HG02610 (cell line): ENCODE data around the gene PGGT1B.
"Not testable (repeated sequence)": the region's sequence is repeated elsewhere in the genome, so short reads cannot be mapped to it uniquely, and the experiment has no call there.

Experiments used
- ATAC-seq: cut with Tn5 transposase; IDR thresholded peaks from one replicate; pipeline ENCODE4 v1.9.1; 2021; ENCODE audit warnings: mild to moderate bottlenecking, moderate library complexity; ENCODE audit not compliant: unreplicated experiment

PGGT1B gene

DNA sequence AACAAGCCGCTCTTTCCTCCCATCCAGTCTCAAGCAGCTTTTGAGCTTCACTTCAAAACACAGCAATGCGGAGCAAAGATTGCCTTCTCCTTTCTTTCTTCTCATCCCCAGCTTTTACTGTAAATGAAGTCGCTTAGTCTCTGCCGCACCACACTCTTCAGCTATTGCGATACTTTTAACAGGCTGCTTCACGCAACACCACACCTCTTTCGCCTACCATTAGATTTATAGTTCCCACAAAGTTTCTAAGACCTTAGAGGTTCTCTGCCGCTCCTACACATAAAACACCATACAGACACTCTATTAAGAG is 711 bp downstream of the PGGT1B start:
- peak; percentile 36 for ATAC-seq

- ATAC-seq: no peak
Observed at GRCh38 chr5:115260248-115260647, 2.4 kb downstream of the PGGT1B start.

DNA sequence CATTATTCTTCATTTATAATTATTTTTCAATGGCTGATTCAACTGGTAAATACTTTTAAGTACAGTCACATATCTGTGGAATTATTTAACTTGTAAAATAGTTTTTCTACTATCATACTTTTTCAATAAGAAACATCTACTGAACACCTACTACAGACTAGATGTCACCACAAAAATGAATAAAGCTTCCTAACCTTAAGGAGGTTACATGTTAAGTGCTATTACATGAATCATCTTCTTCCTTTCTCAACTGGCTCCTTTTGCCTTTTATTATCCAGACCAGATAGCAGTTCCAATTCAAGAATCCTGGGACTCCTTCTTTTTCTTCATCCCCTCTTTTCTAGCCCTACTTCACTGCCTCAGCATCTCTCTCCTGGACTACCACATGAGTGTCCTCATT is 4.7 kb downstream of the PGGT1B start:
- no peak for ATAC-seq

GRCh38 chr5:115249379-115249778 is 13.3 kb downstream of the PGGT1B start:
- not testable (repeated sequence) for ATAC-seq

- ATAC-seq: peak; percentile 46
Observed at GRCh38 chr5:115246361-115246991, 16.2 kb downstream of the PGGT1B start.

GRCh38 chr5:115243412-115243811 is 19.3 kb downstream of the PGGT1B start:
- ATAC-seq: peak; percentile 90

DNA sequence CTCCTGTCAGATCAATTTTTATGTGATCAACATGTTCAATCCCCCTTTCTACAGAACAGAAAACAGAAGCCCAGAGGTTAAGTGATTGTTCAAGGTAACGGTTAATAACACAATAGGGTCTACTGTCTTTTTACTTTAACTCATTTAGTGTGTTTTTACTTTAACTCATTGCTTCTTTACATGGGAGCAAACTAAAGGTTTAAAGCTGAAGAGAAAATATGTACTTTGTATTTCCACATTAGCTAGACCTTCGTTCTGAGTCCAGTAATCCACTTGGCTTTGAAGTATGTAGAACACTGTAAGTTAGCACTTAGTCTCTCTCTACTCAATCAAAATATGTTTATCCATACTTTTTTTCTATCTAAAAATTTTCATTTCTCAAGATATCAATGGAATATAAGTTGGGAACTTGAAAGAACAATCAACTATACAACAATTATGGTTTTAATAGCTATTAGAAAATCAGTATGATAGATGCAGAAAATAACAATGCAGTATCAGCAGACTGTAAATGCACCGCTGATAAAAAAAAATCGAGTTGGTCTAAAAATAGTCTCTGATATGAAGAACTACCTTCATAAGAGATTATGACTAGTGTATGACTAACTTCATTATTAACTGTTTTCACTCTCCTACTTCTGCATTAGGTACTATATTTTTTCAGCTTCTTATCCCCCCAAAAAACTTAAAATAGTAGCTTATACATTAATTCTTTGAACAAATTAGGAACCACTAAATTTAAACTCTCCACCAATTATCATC is 20.6 kb downstream of the PGGT1B start:
- no peak for ATAC-seq

GRCh38 chr5:115237066-115237465 is 25.6 kb downstream of the PGGT1B start:
- ATAC-seq: no peak

- no peak for ATAC-seq
Observed at GRCh38 chr5:115236599-115236998, 26.1 kb downstream of the PGGT1B start.

DNA sequence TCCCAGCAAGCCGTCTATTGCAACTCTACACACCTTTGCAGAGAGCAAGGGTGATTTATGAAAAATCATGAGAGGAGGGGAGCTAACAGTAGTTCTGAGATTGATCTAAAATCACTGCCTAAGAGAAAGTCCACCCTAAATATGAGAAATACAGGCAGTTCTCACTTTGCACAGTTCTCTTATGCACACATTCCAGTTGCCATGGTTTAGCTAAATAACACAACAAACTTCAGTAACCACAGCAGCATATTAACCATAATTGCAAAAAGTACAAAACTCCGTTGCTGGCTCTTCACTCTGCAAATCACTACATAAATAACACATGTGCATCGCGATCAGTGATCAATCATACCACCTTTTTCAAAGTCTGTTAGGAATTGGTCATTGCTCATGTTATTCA is 31.1 kb downstream of the PGGT1B start:
- ATAC-seq: no peak

DNA sequence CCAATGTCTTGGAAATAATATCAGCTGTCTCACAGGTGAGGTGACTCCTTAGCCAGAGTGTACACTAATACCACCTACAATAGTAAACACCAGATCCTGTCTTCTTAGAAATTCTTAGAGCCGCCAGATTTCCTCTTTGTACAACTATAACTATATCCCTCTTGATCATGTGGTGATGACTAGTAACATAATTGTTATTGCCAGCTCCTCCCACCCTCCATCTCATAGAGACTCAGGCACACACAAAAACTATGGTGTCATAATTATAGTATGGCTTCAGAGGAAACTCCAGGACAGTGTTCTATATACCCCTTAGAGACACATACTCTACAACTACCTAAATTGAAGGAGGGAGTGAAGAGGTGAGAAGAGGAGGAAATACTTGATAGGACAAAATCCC is 33.1 kb downstream of the PGGT1B start:
- no peak for ATAC-seq

DNA sequence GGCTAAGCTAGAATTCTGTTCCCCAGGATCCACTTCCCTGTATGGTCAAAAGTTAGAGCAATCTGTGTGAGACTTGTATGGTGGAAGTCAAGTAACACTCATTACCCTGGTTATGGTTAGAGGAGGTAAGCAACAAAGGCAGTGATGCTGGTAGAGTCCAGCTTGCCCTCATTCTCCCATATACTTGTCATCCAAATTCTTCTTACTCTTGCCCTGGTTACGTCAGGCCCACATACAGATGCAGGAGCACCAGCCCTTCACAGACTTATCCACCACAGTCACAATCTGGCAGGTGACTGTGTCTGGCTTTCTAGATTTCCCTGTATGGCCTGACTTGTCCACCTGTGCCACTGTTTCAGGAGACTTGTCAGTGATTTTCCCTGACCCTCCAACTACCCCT is 35.4 kb downstream of the PGGT1B start:
- no peak for ATAC-seq

DNA sequence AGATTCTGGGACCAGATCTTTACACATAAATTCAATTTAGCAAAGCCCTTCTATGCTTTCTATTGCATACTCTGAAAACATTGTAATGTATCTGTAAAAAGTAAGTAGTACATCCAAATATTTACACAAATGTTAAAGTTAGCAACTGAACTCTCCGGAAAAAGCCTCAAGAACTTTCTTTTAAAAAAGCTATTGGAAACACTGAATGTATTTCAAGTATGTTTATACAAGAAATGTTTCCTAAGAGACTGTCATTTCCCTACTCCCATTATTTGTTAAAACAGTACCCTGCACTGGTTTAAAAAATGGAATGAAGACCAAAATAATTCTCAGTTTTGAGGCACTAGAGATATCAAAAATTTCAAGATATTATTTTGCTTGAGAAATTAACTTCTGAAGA is 48.1 kb downstream of the PGGT1B start:
- ATAC-seq: no peak

DNA sequence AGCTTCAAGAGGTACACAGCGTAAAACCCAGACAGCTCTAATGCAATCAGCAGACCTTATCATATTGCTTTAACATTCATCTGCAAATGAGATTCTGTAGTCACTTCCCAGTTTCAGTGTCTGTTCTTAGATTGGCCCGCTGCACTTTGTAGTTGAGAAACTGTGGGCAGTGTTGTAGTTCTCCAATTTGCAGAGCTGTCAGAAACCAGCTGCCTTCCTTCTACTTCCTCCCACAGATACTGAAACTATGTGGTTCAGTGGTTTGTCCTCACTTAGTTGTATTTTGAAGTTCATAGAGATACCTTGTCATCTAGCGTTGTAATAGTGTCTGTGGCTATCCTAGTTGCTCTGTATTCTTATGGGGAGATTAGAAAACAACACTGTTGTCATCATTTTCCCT is 53.4 kb downstream of the PGGT1B start:
- ATAC-seq: peak; percentile 99

DNA sequence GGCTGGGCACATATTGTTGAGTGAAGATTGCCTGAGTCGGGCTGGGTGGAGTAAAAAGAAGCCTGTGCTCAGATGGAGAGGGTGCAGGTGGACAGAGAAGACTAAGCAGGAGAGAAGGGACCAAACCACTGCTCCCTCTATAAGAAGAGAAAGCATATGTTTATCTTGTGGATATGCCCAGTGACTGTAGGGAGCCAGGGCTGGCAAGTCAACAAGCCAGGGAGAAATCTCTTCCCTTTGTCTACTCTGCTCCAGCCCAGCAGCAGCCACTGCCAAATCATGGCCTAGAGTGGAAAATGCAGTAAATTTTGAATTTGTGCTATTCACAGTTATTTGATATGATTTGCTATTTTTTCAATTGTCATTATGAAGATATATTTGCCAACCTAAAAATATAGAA is 59.7 kb downstream of the PGGT1B start:
- no peak for ATAC-seq

GRCh38 chr5:115196161-115196560 is 66.5 kb downstream of the PGGT1B start:
- no peak for ATAC-seq

- ATAC-seq: no peak
Observed at GRCh38 chr5:115194676-115195075, 68.0 kb downstream of the PGGT1B start.

GRCh38 chr5:115193295-115193694 is 69.4 kb downstream of the PGGT1B start:
- ATAC-seq: no peak

GRCh38 chr5:115192098-115192497 is 70.6 kb downstream of the PGGT1B start:
- ATAC-seq: no peak

- ATAC-seq: no peak
Observed at GRCh38 chr5:115191474-115192031, 71.1 kb downstream of the PGGT1B start.

GRCh38 chr5:115190388-115190787 is 72.3 kb downstream of the PGGT1B start:
- no peak for ATAC-seq

DNA sequence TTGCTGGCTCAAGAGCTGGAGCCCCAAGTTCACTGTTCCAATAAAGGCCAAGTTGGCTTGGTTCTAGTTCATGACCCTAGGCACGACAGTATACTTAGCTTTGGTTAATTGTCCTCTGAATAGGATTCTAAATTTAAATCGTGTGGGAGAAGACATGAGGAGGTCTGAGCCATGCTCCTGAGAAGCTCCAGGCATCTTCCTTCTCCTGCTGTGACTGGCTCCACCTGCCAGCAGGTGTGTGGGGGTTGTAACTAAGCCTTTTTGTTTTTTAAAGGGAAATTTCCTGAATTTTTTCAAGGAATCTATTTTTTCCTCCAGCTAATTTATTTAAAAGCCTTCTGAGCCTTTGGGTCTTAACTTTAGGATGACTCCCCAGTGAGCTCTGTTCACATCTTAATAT is 72.8 kb downstream of the PGGT1B start:
- ATAC-seq: no peak

GRCh38 chr5:115186794-115187193 is 75.9 kb downstream of the PGGT1B start:
- ATAC-seq: no peak
